ENCODE results near the gene EN1.

The EN1 gene

GRCh38 chr2:118842661-118843482 lies 4.6 kb downstream of the EN1 start:
- H4K8ac ChIP-seq (ENCODE audit: low read depth, low read length): peak overlapping the region; percentile 36
- H3K18ac ChIP-seq (ENCODE audit: low read length): peak overlapping the region; percentile 50
- H3K4me2 ChIP-seq (ENCODE audit: low read length): peak overlapping the region; percentile 64
- peak overlapping the region; percentile 20 for H3K4me3 ChIP-seq (ENCODE audit: low read depth, low read length)
- peak overlapping the region; percentile 56 for H3K14ac ChIP-seq (ENCODE audit: low read length)
- H4K91ac ChIP-seq (ENCODE audit: low read depth, low read length): peak overlapping the region; percentile 30
- peaks cover 62% of the 10 kb centered on the region for H3K27me3 ChIP-seq (ENCODE audit: insufficient read depth, low read length)
- no peak overlapping the region for H3K27ac ChIP-seq (ENCODE audit: low read depth, low read length)
- H3K79me2 ChIP-seq (ENCODE audit: control insufficient read depth, insufficient read depth, low read length, poor library complexity): peaks cover 9% of the 10 kb centered on the region
- H3K79me1 ChIP-seq (ENCODE audit: low read length): peaks cover 10% of the 10 kb centered on the region
- peaks cover 7 to 9% of the 10 kb centered on the region in 2 experiments for H3K36me3 ChIP-seq (ENCODE audit: control insufficient read depth in 1 of 2, insufficient read depth in 2 of 2, low read length in 2 of 2)
- no peak overlapping the region for H2BK5ac ChIP-seq (ENCODE audit: low read depth, low read length, poor library complexity)
- peak overlapping the region; percentile 1 for H2AFZ ChIP-seq (ENCODE audit: insufficient read depth, low read length, poor library complexity)
- peak overlapping the region; percentile 27 for H4K12ac ChIP-seq (ENCODE audit: low read depth, low read length)
- WGBS (ENCODE audit: extremely low coverage, insufficient coverage, insufficient read length): no CpG with 5 or more reads among the region's 60 CpGs
- no peak overlapping the region for H3K23ac ChIP-seq (ENCODE audit: low read length)
- H2BK12ac ChIP-seq (ENCODE audit: low read length): no peak overlapping the region
- H3K4me1 ChIP-seq (ENCODE audit: control insufficient read depth in 1 of 2, insufficient read depth in 2 of 2, low read length in 2 of 2): peaks cover 13% of the 10 kb centered on the region in 2 experiments
- DNase-seq: no peak
- H2BK120ac ChIP-seq (ENCODE audit: insufficient read depth, low read length, poor library complexity): no peak overlapping the region
- no peak overlapping the region for H3K9ac ChIP-seq (ENCODE audit: low read length)
- H3K4ac ChIP-seq (ENCODE audit: low read depth, low read length): no peak overlapping the region
- H2AK5ac ChIP-seq (ENCODE audit: low read length): no peak overlapping the region
- peaks cover 2% of the 10 kb centered on the region for H3K9me3 ChIP-seq (ENCODE audit: insufficient read depth, low read depth, low read length)

- Histone ChIP-seq H3K9me3 (ENCODE audit: insufficient read depth, low read depth, low read length) (peaks cover 2% of the 10 kb centered on the region), H3K36me3 (ENCODE audit: control insufficient read depth in 1 of 2, insufficient read depth in 2 of 2, low read length in 2 of 2) (peaks cover 9 to 10% of the 10 kb centered on the region in 2 experiments), H3K27me3 (ENCODE audit: insufficient read depth, low read length) (peaks cover 70% of the 10 kb centered on the region), H3K27ac (ENCODE audit: low read depth, low read length) (no peak overlapping the region), H3K9ac (ENCODE audit: low read length) (no peak overlapping the region), H2BK120ac (ENCODE audit: insufficient read depth, low read length, poor library complexity) (no peak overlapping the region), H3K4me3 (ENCODE audit: low read depth, low read length) (no peak overlapping the region), H2AFZ (ENCODE audit: insufficient read depth, low read length, poor library complexity) (no peak overlapping the region), H4K91ac (ENCODE audit: low read depth, low read length) (no peak overlapping the region), H2BK5ac (ENCODE audit: low read depth, low read length, poor library complexity) (no peak overlapping the region), H3K4ac (ENCODE audit: low read depth, low read length) (no peak overlapping the region), H4K8ac (ENCODE audit: low read depth, low read length) (no peak overlapping the region), H2AK5ac (ENCODE audit: low read length) (no peak overlapping the region), H4K12ac (ENCODE audit: low read depth, low read length) (no peak overlapping the region), H3K79me2 (ENCODE audit: control insufficient read depth, insufficient read depth, low read length, poor library complexity) (peaks cover 9% of the 10 kb centered on the region), H3K4me1 (ENCODE audit: control insufficient read depth in 1 of 2, insufficient read depth in 2 of 2, low read length in 2 of 2) (peaks cover 13% of the 10 kb centered on the region in 2 experiments), H2BK12ac (ENCODE audit: low read length) (no peak overlapping the region), H3K4me2 (ENCODE audit: low read length) (peak overlapping the region; percentile 11), H3K18ac (ENCODE audit: low read length) (no peak overlapping the region), H3K79me1 (ENCODE audit: low read length) (peaks cover 10% of the 10 kb centered on the region), H3K14ac (ENCODE audit: low read length) (no peak overlapping the region), H3K23ac (ENCODE audit: low read length) (no peak overlapping the region)
- no CpG with 5 or more reads among the region's 47 CpGs for WGBS (ENCODE audit: extremely low coverage, insufficient coverage, insufficient read length)
- DNase-seq: no peak
Measured at GRCh38 chr2:118841828-118842461, 5.5 kb downstream of the EN1 start.

GRCh38 chr2:118841450-118841827 lies 6.0 kb downstream of the EN1 start:
- Histone ChIP-seq H2AK5ac (ENCODE audit: low read length) (no peak overlapping the region), H3K18ac (ENCODE audit: low read length) (no peak overlapping the region), H3K14ac (ENCODE audit: low read length) (no peak overlapping the region), H4K8ac (ENCODE audit: low read depth, low read length) (no peak overlapping the region), H3K27me3 (ENCODE audit: insufficient read depth, low read length) (peaks cover 74% of the 10 kb centered on the region), H3K9me3 (ENCODE audit: insufficient read depth, low read depth, low read length) (peaks cover 2% of the 10 kb centered on the region), H3K9ac (ENCODE audit: low read length) (no peak overlapping the region), H3K4me3 (ENCODE audit: low read depth, low read length) (no peak overlapping the region), H3K36me3 (ENCODE audit: control insufficient read depth in 1 of 2, insufficient read depth in 2 of 2, low read length in 2 of 2) (peaks cover 9 to 10% of the 10 kb centered on the region in 2 experiments), H2BK12ac (ENCODE audit: low read length) (no peak overlapping the region), H4K91ac (ENCODE audit: low read depth, low read length) (no peak overlapping the region), H3K4me1 (ENCODE audit: control insufficient read depth in 1 of 2, insufficient read depth in 2 of 2, low read length in 2 of 2) (peaks cover 13% of the 10 kb centered on the region in 2 experiments), H3K23ac (ENCODE audit: low read length) (no peak overlapping the region), H2BK5ac (ENCODE audit: low read depth, low read length, poor library complexity) (no peak overlapping the region), H4K12ac (ENCODE audit: low read depth, low read length) (no peak overlapping the region), H3K4me2 (ENCODE audit: low read length) (peak overlapping the region; percentile 11), H3K27ac (ENCODE audit: low read depth, low read length) (no peak overlapping the region), H3K79me1 (ENCODE audit: low read length) (peaks cover 8% of the 10 kb centered on the region), H3K79me2 (ENCODE audit: control insufficient read depth, insufficient read depth, low read length, poor library complexity) (peaks cover 9% of the 10 kb centered on the region), H2BK120ac (ENCODE audit: insufficient read depth, low read length, poor library complexity) (no peak overlapping the region), H3K4ac (ENCODE audit: low read depth, low read length) (peak overlapping the region; percentile 23), H2AFZ (ENCODE audit: insufficient read depth, low read length, poor library complexity) (no peak overlapping the region)
- DNase-seq: no peak
- WGBS (ENCODE audit: extremely low coverage, insufficient coverage, insufficient read length): no CpG with 5 or more reads among the region's 20 CpGs

- Histone ChIP-seq H3K79me1 (ENCODE audit: low read length) (peaks cover 3% of the 10 kb centered on the region), H3K23ac (ENCODE audit: low read length) (no peak overlapping the region), H3K4ac (ENCODE audit: low read depth, low read length) (no peak overlapping the region), H3K4me3 (ENCODE audit: low read depth, low read length) (no peak overlapping the region), H3K27me3 (ENCODE audit: insufficient read depth, low read length) (peaks cover 79% of the 10 kb centered on the region), H4K12ac (ENCODE audit: low read depth, low read length) (no peak overlapping the region), H3K27ac (ENCODE audit: low read depth, low read length) (no peak overlapping the region), H4K91ac (ENCODE audit: low read depth, low read length) (no peak overlapping the region), H3K18ac (ENCODE audit: low read length) (no peak overlapping the region), H2BK12ac (ENCODE audit: low read length) (no peak overlapping the region), H4K8ac (ENCODE audit: low read depth, low read length) (no peak overlapping the region), H3K9ac (ENCODE audit: low read length) (no peak overlapping the region), H2BK5ac (ENCODE audit: low read depth, low read length, poor library complexity) (no peak overlapping the region), H2BK120ac (ENCODE audit: insufficient read depth, low read length, poor library complexity) (no peak overlapping the region), H3K4me2 (ENCODE audit: low read length) (no peak overlapping the region), H3K14ac (ENCODE audit: low read length) (no peak overlapping the region), H2AK5ac (ENCODE audit: low read length) (no peak overlapping the region), H3K9me3 (ENCODE audit: insufficient read depth, low read depth, low read length) (peaks cover 3% of the 10 kb centered on the region), H3K4me1 (ENCODE audit: control insufficient read depth in 1 of 2, insufficient read depth in 2 of 2, low read length in 2 of 2) (peaks cover 24 to 25% of the 10 kb centered on the region in 2 experiments), H2AFZ (ENCODE audit: insufficient read depth, low read length, poor library complexity) (no peak overlapping the region), H3K79me2 (ENCODE audit: control insufficient read depth, insufficient read depth, low read length, poor library complexity) (peaks cover 4% of the 10 kb centered on the region), H3K36me3 (ENCODE audit: control insufficient read depth in 1 of 2, insufficient read depth in 2 of 2, low read length in 2 of 2) (peaks cover 9 to 10% of the 10 kb centered on the region in 2 experiments)
- 100% methylated on average over 3 of the region's 6 CpGs for WGBS (ENCODE audit: extremely low coverage, insufficient coverage, insufficient read length)
- DNase-seq: no peak
Measured at GRCh38 chr2:118838741-118839455, 8.6 kb downstream of the EN1 start.

All from trophoblast cell (in vitro differentiated cells and primary cell).